ENCODE results near the gene MTCL1. TPM values are rescaled to one million over a fixed set of nuclear protein-coding genes. Genes with fewer than 3 reads are reported as not detected.
"Not testable (repeated sequence)": the region's sequence is repeated elsewhere in the genome, so short reads cannot be mapped to it uniquely, and the experiment has no call there.

The MTCL1 gene
- total and polyA plus RNA-seq, 2 experiments from 2014 or later, result 10.6 to 19.7 TPM

DNA sequence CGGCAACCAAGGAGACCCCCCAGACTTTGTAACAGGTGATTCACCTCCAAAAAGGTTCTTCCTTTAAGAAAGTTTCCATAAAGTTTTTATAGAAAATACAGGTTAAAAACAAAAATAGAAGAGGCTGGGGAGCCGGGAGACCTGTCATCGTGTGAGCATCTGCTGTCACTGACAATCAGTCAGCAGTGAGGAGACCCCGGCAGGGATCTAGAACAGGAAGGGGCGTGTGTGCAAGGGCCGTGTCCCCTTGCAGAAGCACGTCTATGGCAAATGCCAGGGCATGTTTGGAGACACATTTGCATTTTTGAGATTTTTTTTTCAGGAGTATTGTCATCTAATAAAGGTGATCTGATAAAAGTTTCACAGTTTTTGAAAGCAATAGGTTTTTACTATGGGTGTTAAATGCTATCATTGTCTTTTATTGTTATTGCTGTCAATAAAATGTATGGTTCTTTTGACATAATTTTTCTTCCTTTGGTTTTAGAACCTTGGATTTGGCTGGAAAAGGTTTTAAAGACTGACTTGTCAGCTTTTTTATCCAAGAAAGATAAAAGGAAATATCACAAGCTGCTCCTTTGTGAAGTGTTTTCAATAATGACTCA, 52.1 kb downstream of the MTCL1 start:
- no peak for DNase-seq (ENCODE audit: low spot score)

DNA sequence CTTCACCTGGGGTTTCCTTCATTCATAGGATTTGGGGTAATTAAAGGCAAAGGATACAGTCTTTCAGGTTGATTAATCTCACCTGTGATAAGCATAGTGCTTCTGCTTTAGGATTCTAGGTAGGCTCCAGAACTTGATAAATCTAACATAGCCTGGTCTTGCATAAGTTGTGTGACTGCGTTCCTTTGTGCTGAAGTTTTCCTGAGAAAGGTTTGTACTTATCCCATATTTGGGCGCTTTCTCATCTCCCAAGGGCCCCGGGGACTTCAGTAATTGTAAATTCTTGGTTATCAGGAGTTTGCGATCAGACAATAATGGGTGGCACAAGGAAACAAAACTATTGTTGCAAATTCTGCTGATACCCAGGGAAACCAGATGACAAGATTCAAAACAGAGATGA, 53.1 kb downstream of the MTCL1 start:
- peaks cover 2% of the 10 kb centered on the region for H3K79me2 ChIP-seq
- no peaks in the 10 kb centered on the region for H3K36me3 ChIP-seq (replicated peaks; ENCODE audit: insufficient read depth, low read depth)
- H2AFZ ChIP-seq, result no peak overlapping the region
- 88% methylated on average over 4 of the region's 4 CpGs for WGBS (ENCODE audit: low lambda C conversion rate, missing lambda C conversion rate)
- H3K27me3 ChIP-seq, result no peaks in the 10 kb centered on the region
- H3K4me1 ChIP-seq (ENCODE audit: insufficient read depth), result peaks cover 4% of the 10 kb centered on the region
- no peaks in the 10 kb centered on the region for H4K20me1 ChIP-seq (ENCODE audit: insufficient read depth, poor library complexity, severe bottlenecking)
- H3K4me3 ChIP-seq, result no peak overlapping the region
- H3K9me3 ChIP-seq (ENCODE audit: low read depth), result no peaks in the 10 kb centered on the region
- H3K9me2 ChIP-seq (replicated peaks; ENCODE audit: insufficient read depth), result no peaks in the 10 kb centered on the region
- peak overlapping the region; percentile 65 for H3K27ac ChIP-seq
- TF ChIP-seq EZH2phosphoT487 (IDR thresholded peaks at IDR 0.05; ENCODE audit: low read depth, severe bottlenecking, unreplicated experiment) (no peak), EZH2 (IDR thresholded peaks at IDR 0.05; ENCODE audit: borderline replicate concordance) (no peak)
- TF ChIP-seq, protein P1, sequence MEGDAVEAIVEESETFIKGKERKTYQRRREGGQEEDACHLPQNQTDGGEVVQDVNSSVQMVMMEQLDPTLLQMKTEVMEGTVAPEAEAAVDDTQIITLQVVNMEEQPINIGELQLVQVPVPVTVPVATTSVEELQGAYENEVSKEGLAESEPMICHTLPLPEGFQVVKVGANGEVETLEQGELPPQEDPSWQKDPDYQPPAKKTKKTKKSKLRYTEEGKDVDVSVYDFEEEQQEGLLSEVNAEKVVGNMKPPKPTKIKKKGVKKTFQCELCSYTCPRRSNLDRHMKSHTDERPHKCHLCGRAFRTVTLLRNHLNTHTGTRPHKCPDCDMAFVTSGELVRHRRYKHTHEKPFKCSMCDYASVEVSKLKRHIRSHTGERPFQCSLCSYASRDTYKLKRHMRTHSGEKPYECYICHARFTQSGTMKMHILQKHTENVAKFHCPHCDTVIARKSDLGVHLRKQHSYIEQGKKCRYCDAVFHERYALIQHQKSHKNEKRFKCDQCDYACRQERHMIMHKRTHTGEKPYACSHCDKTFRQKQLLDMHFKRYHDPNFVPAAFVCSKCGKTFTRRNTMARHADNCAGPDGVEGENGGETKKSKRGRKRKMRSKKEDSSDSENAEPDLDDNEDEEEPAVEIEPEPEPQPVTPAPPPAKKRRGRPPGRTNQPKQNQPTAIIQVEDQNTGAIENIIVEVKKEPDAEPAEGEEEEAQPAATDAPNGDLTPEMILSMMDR (IDR thresholded peaks at IDR 0.05; ENCODE audit: poor library complexity), result no peak
- DNase-seq (ENCODE audit: low spot score), result no peak
- no peak overlapping the region for H3K4me2 ChIP-seq

More for the DNA sequence above, 52.1 kb downstream of the MTCL1 start:
- H3K27ac ChIP-seq, result no peak overlapping the region
- no peaks in the 10 kb centered on the region for H4K20me1 ChIP-seq (ENCODE audit: insufficient read depth, poor library complexity, severe bottlenecking)
- 77% methylated on average over 7 of the region's 7 CpGs for WGBS (ENCODE audit: low lambda C conversion rate, missing lambda C conversion rate)
- no peak overlapping the region for H3K4me2 ChIP-seq
- no peaks in the 10 kb centered on the region for H3K27me3 ChIP-seq
- H3K79me2 ChIP-seq, result peaks cover 2% of the 10 kb centered on the region
- no peak overlapping the region for H2AFZ ChIP-seq
- H3K36me3 ChIP-seq (replicated peaks; ENCODE audit: insufficient read depth, low read depth), result no peaks in the 10 kb centered on the region
- H3K4me1 ChIP-seq (ENCODE audit: insufficient read depth), result peaks cover 4% of the 10 kb centered on the region
- TF ChIP-seq EZH2 (IDR thresholded peaks at IDR 0.05; ENCODE audit: borderline replicate concordance) (no peak), EZH2phosphoT487 (IDR thresholded peaks at IDR 0.05; ENCODE audit: low read depth, severe bottlenecking, unreplicated experiment) (no peak)
- TF ChIP-seq, protein P1 (IDR thresholded peaks at IDR 0.05; ENCODE audit: poor library complexity), result no peak
- H3K9me3 ChIP-seq (ENCODE audit: low read depth), result no peaks in the 10 kb centered on the region
- no peaks in the 10 kb centered on the region for H3K9me2 ChIP-seq (replicated peaks; ENCODE audit: insufficient read depth)
- H3K4me3 ChIP-seq, result no peak overlapping the region

DNA sequence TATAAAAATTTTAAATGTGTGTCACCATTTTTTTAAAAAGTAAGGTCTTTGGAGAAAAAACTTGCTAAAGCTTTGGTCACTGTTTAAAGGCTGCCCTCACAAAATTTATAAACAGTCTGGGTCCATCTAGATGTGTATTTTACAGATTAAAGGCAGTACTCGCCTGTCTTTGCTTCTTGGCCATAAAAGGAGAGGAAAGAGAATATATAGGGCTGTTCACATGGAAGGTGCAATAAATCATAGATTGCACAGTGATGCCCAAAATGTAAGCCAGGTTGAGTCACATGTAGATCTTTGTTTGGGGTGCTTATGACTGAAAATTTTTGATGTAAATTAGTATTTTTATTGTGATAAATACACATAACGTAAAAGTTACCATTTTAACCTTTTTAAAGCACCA, 55.6 kb downstream of the MTCL1 start:
- 84% methylated on average over 2 of the region's 2 CpGs for WGBS (ENCODE audit: low lambda C conversion rate, missing lambda C conversion rate)
- no peaks in the 10 kb centered on the region for H3K9me3 ChIP-seq (ENCODE audit: low read depth)
- peaks cover 7% of the 10 kb centered on the region for H3K4me1 ChIP-seq (ENCODE audit: insufficient read depth)
- H3K79me2 ChIP-seq, result peaks cover 2% of the 10 kb centered on the region
- H3K27me3 ChIP-seq, result no peaks in the 10 kb centered on the region
- no peak overlapping the region for H3K4me3 ChIP-seq
- TF ChIP-seq EZH2 (IDR thresholded peaks at IDR 0.05; ENCODE audit: borderline replicate concordance) (no peak), EZH2phosphoT487 (IDR thresholded peaks at IDR 0.05; ENCODE audit: low read depth, severe bottlenecking, unreplicated experiment) (no peak)
- TF ChIP-seq, protein P1 (IDR thresholded peaks at IDR 0.05; ENCODE audit: poor library complexity), result no peak
- no peak overlapping the region for H3K27ac ChIP-seq
- no peak overlapping the region for H3K4me2 ChIP-seq
- H3K36me3 ChIP-seq (replicated peaks; ENCODE audit: insufficient read depth, low read depth), result no peaks in the 10 kb centered on the region
- H3K9me2 ChIP-seq (replicated peaks; ENCODE audit: insufficient read depth), result no peaks in the 10 kb centered on the region
- no peak for DNase-seq (ENCODE audit: low spot score)
- H4K20me1 ChIP-seq (ENCODE audit: insufficient read depth, poor library complexity, severe bottlenecking), result no peaks in the 10 kb centered on the region
- H2AFZ ChIP-seq, result no peak overlapping the region

DNA sequence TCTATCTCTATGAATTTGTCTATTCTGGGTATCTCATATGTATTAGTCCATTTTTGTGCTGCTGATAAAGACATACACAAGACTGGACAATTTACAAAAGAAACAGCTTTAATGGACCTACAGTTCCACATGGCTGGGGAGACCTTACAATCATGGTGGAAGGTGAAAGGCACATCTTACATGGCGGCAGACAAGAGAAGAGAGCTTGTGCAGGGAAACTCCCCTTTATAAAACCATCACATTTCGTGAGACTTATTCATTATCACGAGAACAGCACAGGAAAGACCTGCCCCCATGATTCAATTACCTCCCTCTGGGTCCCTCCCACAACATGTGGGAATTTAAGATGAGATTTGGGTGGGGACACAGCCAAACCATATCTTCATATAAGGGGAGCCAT, 56.2 kb downstream of the MTCL1 start:
- not testable (repeated sequence) for DNase-seq (ENCODE audit: low spot score); H4K20me1 ChIP-seq (ENCODE audit: insufficient read depth, poor library complexity, severe bottlenecking); H3K27me3 ChIP-seq; H3K9me3 ChIP-seq (ENCODE audit: low read depth); H3K36me3 ChIP-seq (replicated peaks; ENCODE audit: insufficient read depth, low read depth); H3K4me2 ChIP-seq; H3K9me2 ChIP-seq (replicated peaks; ENCODE audit: insufficient read depth); H3K27ac ChIP-seq; H3K4me3 ChIP-seq; H3K79me2 ChIP-seq; H2AFZ ChIP-seq
- 97% methylated on average over 3 of the region's 3 CpGs for WGBS (ENCODE audit: low lambda C conversion rate, missing lambda C conversion rate)
- H3K4me1 ChIP-seq (ENCODE audit: insufficient read depth), result peaks cover 12% of the 10 kb centered on the region

All from hepatocyte (in vitro differentiated cells).